ENCODE measurements around the gene FIGNL1.

DNA sequence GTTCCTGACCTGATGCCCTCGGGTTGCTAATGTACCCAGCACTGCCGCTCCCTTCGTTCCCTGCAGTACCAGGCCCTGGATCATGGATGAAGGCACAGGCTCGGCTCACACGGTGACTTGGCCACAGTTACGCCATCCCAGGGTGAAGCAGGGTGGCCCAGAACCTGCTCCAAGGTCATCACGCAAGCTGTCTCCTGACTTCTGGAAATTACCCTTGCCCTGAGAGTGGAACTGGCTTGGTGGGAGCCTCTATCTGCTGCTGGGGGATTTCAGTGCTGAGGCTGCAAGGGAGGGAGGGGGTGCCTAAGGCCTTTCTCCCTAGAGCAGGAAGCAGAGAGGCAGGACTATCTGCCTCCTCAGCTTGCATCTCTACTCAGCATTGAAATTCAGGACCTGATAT, 36.6 kb downstream of the FIGNL1 start:
- TF ChIP-seq, protein P1, sequence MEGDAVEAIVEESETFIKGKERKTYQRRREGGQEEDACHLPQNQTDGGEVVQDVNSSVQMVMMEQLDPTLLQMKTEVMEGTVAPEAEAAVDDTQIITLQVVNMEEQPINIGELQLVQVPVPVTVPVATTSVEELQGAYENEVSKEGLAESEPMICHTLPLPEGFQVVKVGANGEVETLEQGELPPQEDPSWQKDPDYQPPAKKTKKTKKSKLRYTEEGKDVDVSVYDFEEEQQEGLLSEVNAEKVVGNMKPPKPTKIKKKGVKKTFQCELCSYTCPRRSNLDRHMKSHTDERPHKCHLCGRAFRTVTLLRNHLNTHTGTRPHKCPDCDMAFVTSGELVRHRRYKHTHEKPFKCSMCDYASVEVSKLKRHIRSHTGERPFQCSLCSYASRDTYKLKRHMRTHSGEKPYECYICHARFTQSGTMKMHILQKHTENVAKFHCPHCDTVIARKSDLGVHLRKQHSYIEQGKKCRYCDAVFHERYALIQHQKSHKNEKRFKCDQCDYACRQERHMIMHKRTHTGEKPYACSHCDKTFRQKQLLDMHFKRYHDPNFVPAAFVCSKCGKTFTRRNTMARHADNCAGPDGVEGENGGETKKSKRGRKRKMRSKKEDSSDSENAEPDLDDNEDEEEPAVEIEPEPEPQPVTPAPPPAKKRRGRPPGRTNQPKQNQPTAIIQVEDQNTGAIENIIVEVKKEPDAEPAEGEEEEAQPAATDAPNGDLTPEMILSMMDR (IDR thresholded peaks at IDR 0.05) = no peak
- TF ChIP-seq POLR2A (IDR thresholded peaks at IDR 0.05) = no peak

All from lower leg skin (tissue), 3 donors.